Measurements from ENCODE around the gene RELN. TPM values are rescaled to one million over a fixed set of nuclear protein-coding genes. Genes with fewer than 3 reads are reported as not detected.

Gene RELN
- total and polyA plus RNA-seq, 10 of the 15 experiments (the other 5 are each of a cell fraction or from before 2014, with no cell fraction given) = 0.11 to 0.21 TPM; not detected in 8

- ATAC-seq (no peak), FAIRE-seq (no peak), DNase-seq (ENCODE audit: low read depth, low spot score) (no peak)
- Histone ChIP-seq H2AFZ (ENCODE audit: control insufficient read depth, low read depth, low read length) (no peak overlapping the region), H3K9me3 (replicated peaks; ENCODE audit: control insufficient read depth, insufficient read depth, low read length) (no peaks in the 10 kb centered on the region), H3K9ac (ENCODE audit: control insufficient read depth, insufficient read depth, low read length) (no peak overlapping the region), H3K27ac (ENCODE audit: control insufficient read depth, insufficient read depth) (no peak overlapping the region), H3K79me2 (ENCODE audit: control insufficient read depth, insufficient read depth, low read length) (no peaks in the 10 kb centered on the region), H3K4me1 (ENCODE audit: control insufficient read depth, insufficient read depth, low read length) (no peaks in the 10 kb centered on the region), H3K4me3 (no peak overlapping the region), H3K36me3 (ENCODE audit: control insufficient read depth in 2 of 2, insufficient read depth in 2 of 2, low read length in 1 of 2) (no peaks in the 10 kb centered on the region), H3K27me3 (replicated peaks in 1 of 2; ENCODE audit: control insufficient read depth in 2 of 2, insufficient read depth in 2 of 2, low read length in 1 of 2) (no peaks in the 10 kb centered on the region; a peak in 1 of 4 replicates), H4K20me1 (ENCODE audit: control insufficient read depth, insufficient read depth) (no peaks in the 10 kb centered on the region), H3K4me2 (ENCODE audit: control insufficient read depth, insufficient read depth) (no peak overlapping the region)
- CTCF ChIA-PET = no interaction called here
- SMC1A ChIA-PET (ENCODE audit: uncharacterized antibody, unreplicated experiment) = interaction anchor here (1.1 kb wide), 1 partner anchor 583 kb away, joined by 3 read pairs; no protein-coding TSS in a partner anchor
- in situ Hi-C loops (cut with MboI) (loop anchor here (10.0 kb wide), 2 partner anchors 588 to 1338 kb away; no protein-coding TSS in a partner anchor), intact Hi-C loops (cut with micrococcal nuclease; ENCODE audit: unreplicated experiment) (loop anchor here (10.0 kb wide), 1 partner anchor 1338 kb away; no protein-coding TSS in a partner anchor)
- RAD21 ChIA-PET (ENCODE audit: unreplicated experiment) = no interaction called here
- BruUV-seq (replicated peaks) = no TSS peak
- TF ChIP-seq ATF2 (IDR thresholded peaks at IDR 0.05; ENCODE audit: low read length) = no peak
- TF ChIP-seq RB1 (IDR thresholded peaks at IDR 0.05; ENCODE audit: borderline replicate concordance) = no peak
- no peak for TF ChIP-seq FOXK2 (IDR thresholded peaks at IDR 0.05)
- TF ChIP-seq MYB (IDR thresholded peaks at IDR 0.05; ENCODE audit: borderline replicate concordance, low read depth, low read length) = no peak
- 64% methylated on average over 5 of the region's 5 CpGs for WGBS (ENCODE audit: insufficient coverage, insufficient replicate concordance, low lambda C conversion rate, missing lambda C conversion rate)
- POLR2A ChIA-PET = no interaction called here
Observed at GRCh38 chr7:103576641-103577040, 412.8 kb downstream of the RELN start.

GRCh38 chr7:103574576-103574975, 414.9 kb downstream of the RELN start:
- Histone ChIP-seq H3K79me2 (ENCODE audit: control insufficient read depth, insufficient read depth, low read length) (no peaks in the 10 kb centered on the region), H2AFZ (ENCODE audit: control insufficient read depth, low read depth, low read length) (no peak overlapping the region), H3K4me1 (ENCODE audit: control insufficient read depth, insufficient read depth, low read length) (no peaks in the 10 kb centered on the region), H3K27me3 (replicated peaks in 1 of 2; ENCODE audit: control insufficient read depth in 2 of 2, insufficient read depth in 2 of 2, low read length in 1 of 2) (no peaks in the 10 kb centered on the region; a peak in 1 of 4 replicates), H3K36me3 (ENCODE audit: control insufficient read depth in 2 of 2, insufficient read depth in 2 of 2, low read length in 1 of 2) (no peaks in the 10 kb centered on the region), H3K4me2 (ENCODE audit: control insufficient read depth, insufficient read depth) (no peak overlapping the region), H4K20me1 (ENCODE audit: control insufficient read depth, insufficient read depth) (no peaks in the 10 kb centered on the region), H3K9ac (ENCODE audit: control insufficient read depth, insufficient read depth, low read length) (no peak overlapping the region), H3K9me3 (replicated peaks; ENCODE audit: control insufficient read depth, insufficient read depth, low read length) (no peaks in the 10 kb centered on the region), H3K27ac (ENCODE audit: control insufficient read depth, insufficient read depth) (no peak overlapping the region), H3K4me3 (no peak overlapping the region)
- no peak for DNase-seq (ENCODE audit: low read depth, low spot score)
- 4% methylated on average over 1 of the region's 1 CpG for WGBS (ENCODE audit: insufficient coverage, insufficient replicate concordance, low lambda C conversion rate, missing lambda C conversion rate)
- ChIA-PET POLR2A (interaction anchor here (0.6 kb wide), 1 partner anchor 618 kb away, joined by 3 read pairs; no protein-coding TSS in a partner anchor), SMC1A (ENCODE audit: uncharacterized antibody, unreplicated experiment) (interaction anchor here (0.7 to 1.5 kb wide), 6 partner anchors 17 to 1309 kb away, joined by 3 to 6 read pairs (median 3); no protein-coding TSS in a partner anchor), RAD21 (ENCODE audit: unreplicated experiment) (interaction anchor here (0.9 kb wide), 1 partner anchor 17 kb away, joined by 4 read pairs; no protein-coding TSS in a partner anchor), CTCF (interaction anchor here (0.6 to 3.6 kb wide), 12 partner anchors 8 to 1340 kb away, joined by 3 to 29 read pairs (median 5); no protein-coding TSS in a partner anchor)
- in situ Hi-C loops (cut with MboI) (loop anchor here (10.0 kb wide), 2 partner anchors 590 to 1340 kb away; no protein-coding TSS in a partner anchor), intact Hi-C loops (cut with micrococcal nuclease; ENCODE audit: unreplicated experiment) (loop anchor here (10.0 kb wide), 1 partner anchor 1340 kb away; no protein-coding TSS in a partner anchor)
- ATAC-seq = no peak
- BruUV-seq (replicated peaks) = no TSS peak
- no peak for FAIRE-seq
- TF ChIP-seq ZNF384 (IDR thresholded peaks at IDR 0.05; ENCODE audit: borderline replicate concordance, low read depth, low read length) (no peak), RELB (IDR thresholded peaks at IDR 0.05; ENCODE audit: low read depth) (no peak), SMARCA5 (IDR thresholded peaks at IDR 0.05) (no peak), CBX3 (IDR thresholded peaks at IDR 0.05; ENCODE audit: borderline replicate concordance, low read depth) (no peak), SUPT20H (IDR thresholded peaks at IDR 0.05; ENCODE audit: borderline replicate concordance, control insufficient read depth, low read depth, low read length) (no peak), NFIC (IDR thresholded peaks at IDR 0.05; ENCODE audit: low read depth, low read length) (no peak), KDM1A (IDR thresholded peaks at IDR 0.05; ENCODE audit: borderline replicate concordance) (no peak), SMC3 (IDR thresholded peaks at IDR 0.05; ENCODE audit: borderline replicate concordance, low read length) (no peak), HDAC2 (IDR thresholded peaks at IDR 0.05) (no peak), TCF3 (IDR thresholded peaks at IDR 0.05; ENCODE audit: borderline replicate concordance, insufficient read depth, low read depth, low read length) (no peak), ZNF207 (IDR thresholded peaks at IDR 0.05; ENCODE audit: borderline replicate concordance) (no peak), SIX5 (IDR thresholded peaks at IDR 0.05; ENCODE audit: low read depth, low read length, severe bottlenecking) (no peak)

Measured in GM12878 (cell line).